ENCODE measurements around the gene TEX52. TPM values are rescaled to one million over a fixed set of nuclear protein-coding genes. Genes with fewer than 3 reads are reported as not detected.

The TEX52 gene
- polyA plus RNA-seq, 5 donors = 1.7 to 4.4 (median 2.6) TPM

Other genes starting within 250 kb of the TEX52 start
- 100 to 1,000 TPM in 1 of 5 donors, 10 to 100 TPM in 4; 74.6 to 104 (median 90.2) TPM for gene FKBP4, start 62.1 kb downstream of the TEX52 start, polyA plus RNA-seq (ENCODE audit: insufficient read depth in 1 of 5, insufficient read length in 5 of 5, low replicate concordance in 1 of 5)
- 10 to 100 TPM; 62.0 to 78.9 (median 71.5) TPM for gene ITFG2, start 44.4 kb downstream of the TEX52 start, polyA plus RNA-seq (ENCODE audit: insufficient read depth in 1 of 5, insufficient read length in 5 of 5, low replicate concordance in 1 of 5)
- gene NRIP2, start 22.0 kb downstream of the TEX52 start, polyA plus RNA-seq (ENCODE audit: insufficient read depth in 1 of 5, insufficient read length in 5 of 5, low replicate concordance in 1 of 5) = 1 to 10 TPM; 5.2 to 8.3 (median 5.9) TPM
- 10 to 100 TPM; 24.6 to 45.3 (median 32.0) TPM for gene FOXM1, start 20.1 kb upstream of the TEX52 start, polyA plus RNA-seq (ENCODE audit: insufficient read depth in 1 of 5, insufficient read length in 5 of 5, low replicate concordance in 1 of 5)
- 10 to 100 TPM; 34.4 to 42.5 (median 41.5) TPM for gene RHNO1, start 20.2 kb upstream of the TEX52 start, polyA plus RNA-seq (ENCODE audit: insufficient read depth in 1 of 5, insufficient read length in 5 of 5, low replicate concordance in 1 of 5)
- gene TULP3, start 33.9 kb upstream of the TEX52 start, polyA plus RNA-seq (ENCODE audit: insufficient read depth in 1 of 5, insufficient read length in 5 of 5, low replicate concordance in 1 of 5) = 10 to 100 TPM; 34.9 to 40.2 (median 35.9) TPM
- gene TEAD4, start 102.4 kb upstream of the TEX52 start, polyA plus RNA-seq (ENCODE audit: insufficient read depth in 1 of 5, insufficient read length in 5 of 5, low replicate concordance in 1 of 5) = 10 to 100 TPM; 11.6 to 15.6 (median 12.7) TPM
- 100 to 1,000 TPM in 1 of 5 donors, 10 to 100 TPM in 4; 81.2 to 102 (median 91.2) TPM for gene TSPAN9, start 220.3 kb upstream of the TEX52 start, polyA plus RNA-seq (ENCODE audit: insufficient read depth in 1 of 5, insufficient read length in 5 of 5, low replicate concordance in 1 of 5)